K562 (cell line): ENCODE measurements around the gene NOM1. TPM values are rescaled to one million over a fixed set of nuclear protein-coding genes. Genes with fewer than 3 reads are reported as not detected.
A peak's percentile ranks its signal among the peaks of the same experiment; 100 is the strongest.

ENCODE experiments used
- ATF7 ChIP-seq: fragments of 450-650 bp; IDR thresholded peaks from 2 replicates; pipeline ENCODE4 v1.7.1; 2014; ENCODE audit warnings: mild to moderate bottlenecking, moderate library complexity
- CBX3 ChIP-seq, 2 experiments: IDR thresholded peaks; 1 replicate in 1 of 2; 2 replicates in 1 of 2; pipeline ENCODE4 v1.6.1; 2012; ENCODE audit warnings: inconsistent platforms in 2 of 2, low read length in 2 of 2, borderline replicate concordance in 1 of 2, control low read depth in 1 of 2
- CCAR2 ChIP-seq: fragments of 200-400 bp; formaldehyde crosslinking; IDR thresholded peaks from 2 replicates; pipeline ENCODE4 v1.6.1; 2017; ENCODE audit warnings: mild to moderate bottlenecking, low read depth, low read length
- GATAD2A ChIP-seq: fragments of 450-650 bp; IDR thresholded peaks from 2 replicates; pipeline ENCODE4 v1.6.1; 2017
- KLF1 ChIP-seq: fragments of 450-650 bp; IDR thresholded peaks from 2 replicates; pipeline ENCODE4 v1.6.1; 2016; ENCODE audit warnings: missing genetic modification characterization, missing compliant biosample characterization
- LCOR ChIP-seq: sonication (generic); formaldehyde crosslinking; IDR thresholded peaks from 2 replicates; pipeline ENCODE4 v1.8.0; 2022; ENCODE audit warnings: mild to moderate bottlenecking, missing genetic modification reagents
- SMAD2 ChIP-seq: fragments of 150-350 bp; IDR thresholded peaks from 2 replicates; pipeline ENCODE4 v1.6.1; 2014; ENCODE audit warnings: low read depth, mild to moderate bottlenecking, low read length
- ZNF175 ChIP-seq: fragments of 200-800 bp; sonication (Bioruptor generic); IDR thresholded peaks from 2 replicates; pipeline ENCODE4 v1.6.1; 2016; ENCODE audit warnings: low read depth, mild to moderate bottlenecking, missing genetic modification characterization, missing compliant biosample characterization
- ZNF197 ChIP-seq: fragments of 200-800 bp; sonication (Bioruptor generic); IDR thresholded peaks from 2 replicates; pipeline ENCODE4 v1.6.1; 2016; ENCODE audit warnings: low read depth, missing genetic modification characterization, missing compliant biosample characterization
- polyA plus RNA-seq, 8 experiments: library from polyadenylated mRNA; depleted of rRNA in 4 of 8; stranded (reverse) in 5 of 8; unstranded in 3 of 8; fragments of >200 nt; fragmentation: Nextera tagmentation in 2 of 8; fragmentation: Illumina TruSeq in 1 of 8; extraction: Ambion mirVana in 2 of 8; extraction: Trizol in 1 of 8; gene quantifications; 2 replicates each; pipeline versions ENCODE4 v1.2.1 to v1.2.3, GENCODE V29; 2011 to 2014; ENCODE audit warnings: inconsistent platforms in 1 of 8, missing spikeins in 1 of 8
- total RNA-seq, 7 experiments: library from RNA; depleted of rRNA in 6 of 7; stranded (reverse); fragments of >200 nt in 6 of 7; fragmentation: Illumina TruSeq in 2 of 7; extraction: Trizol in 2 of 7; gene quantifications; 2 replicates each; pipeline versions ENCODE4 v1.2.1 to v1.2.3, GENCODE V29; 2011 to 2021; ENCODE audit warnings: low replicate concordance in 1 of 7
- TF ChIP-seq, protein P1 (sequence below), 2 experiments: fragments of 450-650 bp; formaldehyde crosslinking in 1 of 2; IDR thresholded peaks; 2 replicates each; pipeline versions ENCODE4 v1.4.0 to v1.6.1; 2014 to 2020; ENCODE audit warnings: mild to moderate bottlenecking in 2 of 2, borderline replicate concordance in 1 of 2, low read depth in 1 of 2
- TF ChIP-seq, protein P2 (sequence below): sonication (generic); formaldehyde crosslinking; IDR thresholded peaks from 2 replicates; pipeline ENCODE4 v1.8.1; 2023; ENCODE audit warnings: mild to moderate bottlenecking, missing genetic modification reagents
- TF ChIP-seq, protein P3 (sequence below): sonication (generic); formaldehyde crosslinking; IDR thresholded peaks from 2 replicates; pipeline ENCODE4 v1.8.1; 2023; ENCODE audit warnings: mild to moderate bottlenecking, missing genetic modification reagents

Gene NOM1
- total and polyA plus RNA-seq, 9 of the 15 experiments (the other 6 are each of a cell fraction or from before 2014, with no cell fraction given) = 6.8 to 47.3 (median 37.4) TPM

DNA sequence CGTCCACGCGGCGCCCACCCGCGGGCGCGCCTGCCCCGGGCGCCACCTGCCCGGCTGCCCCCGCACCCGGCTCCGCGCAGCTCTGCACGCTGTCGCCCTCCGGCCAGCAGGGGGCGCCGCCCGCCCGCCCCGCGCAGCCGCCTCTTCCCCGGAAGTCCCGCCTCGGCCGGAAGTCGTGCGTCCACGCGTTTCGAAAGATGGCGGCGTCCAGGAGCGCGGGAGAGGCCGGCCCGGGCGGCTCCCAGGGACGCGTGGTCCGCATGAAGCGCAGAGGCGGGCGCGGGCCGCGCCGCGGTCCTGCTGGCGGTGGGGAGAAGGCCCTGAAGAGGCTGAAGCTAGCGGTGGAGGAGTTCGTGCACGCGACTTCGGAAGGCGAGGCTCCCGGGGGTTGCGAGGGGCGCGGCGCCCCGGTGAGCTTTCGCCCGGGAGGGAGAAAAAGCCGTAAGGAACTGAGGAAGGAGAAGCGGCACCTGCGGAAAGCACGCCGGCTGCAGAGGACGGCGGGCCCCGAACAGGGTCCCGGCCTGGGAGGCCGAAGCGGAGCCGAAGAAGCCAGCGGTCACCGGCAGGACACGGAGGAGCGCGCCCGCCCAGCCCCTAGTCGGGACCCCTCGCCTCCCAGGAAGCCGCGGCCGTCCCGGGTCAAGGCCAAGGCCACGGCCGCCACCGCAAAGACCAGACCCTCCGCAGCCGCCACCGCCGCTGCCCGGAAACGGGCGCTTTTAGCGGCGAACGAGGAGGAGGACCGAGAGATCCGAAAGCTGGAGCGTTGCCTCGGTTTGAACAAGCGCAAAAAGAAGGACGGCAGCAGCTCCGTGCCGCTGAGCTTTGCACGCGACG, at the start of gene NOM1 (continued):
- TF ChIP-seq, protein P1, sequence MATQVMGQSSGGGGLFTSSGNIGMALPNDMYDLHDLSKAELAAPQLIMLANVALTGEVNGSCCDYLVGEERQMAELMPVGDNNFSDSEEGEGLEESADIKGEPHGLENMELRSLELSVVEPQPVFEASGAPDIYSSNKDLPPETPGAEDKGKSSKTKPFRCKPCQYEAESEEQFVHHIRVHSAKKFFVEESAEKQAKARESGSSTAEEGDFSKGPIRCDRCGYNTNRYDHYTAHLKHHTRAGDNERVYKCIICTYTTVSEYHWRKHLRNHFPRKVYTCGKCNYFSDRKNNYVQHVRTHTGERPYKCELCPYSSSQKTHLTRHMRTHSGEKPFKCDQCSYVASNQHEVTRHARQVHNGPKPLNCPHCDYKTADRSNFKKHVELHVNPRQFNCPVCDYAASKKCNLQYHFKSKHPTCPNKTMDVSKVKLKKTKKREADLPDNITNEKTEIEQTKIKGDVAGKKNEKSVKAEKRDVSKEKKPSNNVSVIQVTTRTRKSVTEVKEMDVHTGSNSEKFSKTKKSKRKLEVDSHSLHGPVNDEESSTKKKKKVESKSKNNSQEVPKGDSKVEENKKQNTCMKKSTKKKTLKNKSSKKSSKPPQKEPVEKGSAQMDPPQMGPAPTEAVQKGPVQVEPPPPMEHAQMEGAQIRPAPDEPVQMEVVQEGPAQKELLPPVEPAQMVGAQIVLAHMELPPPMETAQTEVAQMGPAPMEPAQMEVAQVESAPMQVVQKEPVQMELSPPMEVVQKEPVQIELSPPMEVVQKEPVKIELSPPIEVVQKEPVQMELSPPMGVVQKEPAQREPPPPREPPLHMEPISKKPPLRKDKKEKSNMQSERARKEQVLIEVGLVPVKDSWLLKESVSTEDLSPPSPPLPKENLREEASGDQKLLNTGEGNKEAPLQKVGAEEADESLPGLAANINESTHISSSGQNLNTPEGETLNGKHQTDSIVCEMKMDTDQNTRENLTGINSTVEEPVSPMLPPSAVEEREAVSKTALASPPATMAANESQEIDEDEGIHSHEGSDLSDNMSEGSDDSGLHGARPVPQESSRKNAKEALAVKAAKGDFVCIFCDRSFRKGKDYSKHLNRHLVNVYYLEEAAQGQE (IDR thresholded peaks at IDR 0.05; ENCODE audit: borderline replicate concordance) = no peak; the same call in 1 of the 2 replicates
- TF ChIP-seq, protein P1 (CRISPR knock-in tag; IDR thresholded peaks at IDR 0.05; ENCODE audit: low read depth) = peak; percentile 72; the same call in 1 of the 2 replicates
- TF ChIP-seq SMAD2 (no peak), ATF7 (peak; percentile 62), ZNF197 (CRISPR knock-in tag) (no peak), CCAR2 (no peak), CBX3 (IDR thresholded peaks at IDR 0.05; ENCODE audit: borderline replicate concordance in 1 of 2, low read length in 2 of 2) (no peak), KLF1 (tag) (peak; percentile 55; the same call in 1 of the 2 replicates), GATAD2A (no peak), LCOR (CRISPR knock-in tag) (peak; percentile 80), ZNF175 (CRISPR knock-in tag) (no peak)
- TF ChIP-seq, protein P2, sequence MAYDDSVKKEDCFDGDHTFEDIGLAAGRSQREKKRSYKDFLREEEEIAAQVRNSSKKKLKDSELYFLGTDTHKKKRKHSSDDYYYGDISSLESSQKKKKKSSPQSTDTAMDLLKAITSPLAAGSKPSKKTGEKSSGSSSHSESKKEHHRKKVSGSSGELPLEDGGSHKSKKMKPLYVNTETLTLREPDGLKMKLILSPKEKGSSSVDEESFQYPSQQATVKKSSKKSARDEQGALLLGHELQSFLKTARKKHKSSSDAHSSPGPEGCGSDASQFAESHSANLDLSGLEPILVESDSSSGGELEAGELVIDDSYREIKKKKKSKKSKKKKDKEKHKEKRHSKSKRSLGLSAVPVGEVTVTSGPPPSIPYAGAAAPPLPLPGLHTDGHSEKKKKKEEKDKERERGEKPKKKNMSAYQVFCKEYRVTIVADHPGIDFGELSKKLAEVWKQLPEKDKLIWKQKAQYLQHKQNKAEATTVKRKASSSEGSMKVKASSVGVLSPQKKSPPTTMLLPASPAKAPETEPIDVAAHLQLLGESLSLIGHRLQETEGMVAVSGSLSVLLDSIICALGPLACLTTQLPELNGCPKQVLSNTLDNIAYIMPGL = peak; percentile 93
- TF ChIP-seq, protein P3, sequence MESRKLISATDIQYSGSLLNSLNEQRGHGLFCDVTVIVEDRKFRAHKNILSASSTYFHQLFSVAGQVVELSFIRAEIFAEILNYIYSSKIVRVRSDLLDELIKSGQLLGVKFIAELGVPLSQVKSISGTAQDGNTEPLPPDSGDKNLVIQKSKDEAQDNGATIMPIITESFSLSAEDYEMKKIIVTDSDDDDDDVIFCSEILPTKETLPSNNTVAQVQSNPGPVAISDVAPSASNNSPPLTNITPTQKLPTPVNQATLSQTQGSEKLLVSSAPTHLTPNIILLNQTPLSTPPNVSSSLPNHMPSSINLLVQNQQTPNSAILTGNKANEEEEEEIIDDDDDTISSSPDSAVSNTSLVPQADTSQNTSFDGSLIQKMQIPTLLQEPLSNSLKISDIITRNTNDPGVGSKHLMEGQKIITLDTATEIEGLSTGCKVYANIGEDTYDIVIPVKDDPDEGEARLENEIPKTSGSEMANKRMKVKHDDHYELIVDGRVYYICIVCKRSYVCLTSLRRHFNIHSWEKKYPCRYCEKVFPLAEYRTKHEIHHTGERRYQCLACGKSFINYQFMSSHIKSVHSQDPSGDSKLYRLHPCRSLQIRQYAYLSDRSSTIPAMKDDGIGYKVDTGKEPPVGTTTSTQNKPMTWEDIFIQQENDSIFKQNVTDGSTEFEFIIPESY (CRISPR knock-in tag) = peak; percentile 62
